Neural crest cell (in vitro differentiated cells): Measurements from ENCODE around the gene USP46. TPM values are rescaled to one million over a fixed set of nuclear protein-coding genes. Genes with fewer than 3 reads are reported as not detected.

Experiments used
- DNase-seq: peaks from one replicate; pipeline ENCODE4 v3.0.0; 2021; ENCODE audit warnings: low read depth, mixed read lengths, low spot score
- H3K27ac Mint-ChIP-seq: one replicate; pipeline ENCODE4 v1.8.0; 2021; ENCODE audit warnings: mild to moderate bottlenecking, mixed read lengths; ENCODE audit not compliant: unreplicated experiment
- H3K27me3 Mint-ChIP-seq: 2 replicates; pipeline ENCODE4 v1.8.0; 2021; ENCODE audit warnings: low read depth, mild to moderate bottlenecking, mixed read lengths
- H3K36me3 Mint-ChIP-seq: 2 replicates; pipeline ENCODE4 v1.8.0; 2021; ENCODE audit warnings: low read depth, mild to moderate bottlenecking, mixed read lengths
- H3K4me1 Mint-ChIP-seq: 2 replicates; pipeline ENCODE4 v1.8.0; 2021; ENCODE audit warnings: mixed read lengths
- H3K4me3 Mint-ChIP-seq: one replicate; pipeline ENCODE4 v1.8.0; 2021; ENCODE audit warnings: mild to moderate bottlenecking, mixed read lengths
- H3K9me3 Mint-ChIP-seq: 2 replicates; pipeline ENCODE4 v1.8.0; 2021; ENCODE audit warnings: mixed read lengths
- total RNA-seq: library from RNA; stranded (reverse); gene quantifications from 2 replicates; pipeline ENCODE4 v1.2.1, GENCODE V29; 2021
- TF ChIP-seq, protein P1 (sequence below): fragments of 200-600 bp; sonication (generic); conservative IDR thresholded peaks from 2 replicates; pipeline ENCODE4 v1.5.0; 2021; ENCODE audit warnings: antibody characterized with exemption, mild to moderate bottlenecking

The USP46 gene
- total RNA-seq, 1 donor from 2014 or later, result 41.1 TPM

DNA sequence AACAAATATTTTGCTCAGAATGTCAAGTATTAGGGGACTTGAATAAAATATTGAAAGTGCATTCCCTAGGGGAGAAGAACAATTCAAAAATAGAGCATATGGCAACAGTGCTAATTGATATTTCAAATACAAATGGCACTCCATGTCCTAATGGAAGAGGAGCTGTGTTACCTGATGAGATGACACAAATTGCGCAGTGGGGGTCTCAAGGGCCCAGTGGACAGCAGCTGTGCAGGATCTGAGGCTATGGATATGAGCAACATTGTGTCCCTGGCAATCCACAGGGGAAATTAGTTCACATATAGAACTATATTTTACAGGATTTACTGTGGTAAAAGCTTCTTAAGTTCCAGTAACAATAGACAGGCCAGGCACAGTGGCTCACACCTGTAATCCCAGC is 17.4 kb upstream of the USP46 start:
- H3K36me3 Mint-ChIP-seq, result no peaks in the 10 kb centered on the region
- H3K4me3 Mint-ChIP-seq, result no peak overlapping the region
- H3K27ac Mint-ChIP-seq, result no peak overlapping the region
- H3K27me3 Mint-ChIP-seq, result no peaks in the 10 kb centered on the region
- TF ChIP-seq, protein P1, sequence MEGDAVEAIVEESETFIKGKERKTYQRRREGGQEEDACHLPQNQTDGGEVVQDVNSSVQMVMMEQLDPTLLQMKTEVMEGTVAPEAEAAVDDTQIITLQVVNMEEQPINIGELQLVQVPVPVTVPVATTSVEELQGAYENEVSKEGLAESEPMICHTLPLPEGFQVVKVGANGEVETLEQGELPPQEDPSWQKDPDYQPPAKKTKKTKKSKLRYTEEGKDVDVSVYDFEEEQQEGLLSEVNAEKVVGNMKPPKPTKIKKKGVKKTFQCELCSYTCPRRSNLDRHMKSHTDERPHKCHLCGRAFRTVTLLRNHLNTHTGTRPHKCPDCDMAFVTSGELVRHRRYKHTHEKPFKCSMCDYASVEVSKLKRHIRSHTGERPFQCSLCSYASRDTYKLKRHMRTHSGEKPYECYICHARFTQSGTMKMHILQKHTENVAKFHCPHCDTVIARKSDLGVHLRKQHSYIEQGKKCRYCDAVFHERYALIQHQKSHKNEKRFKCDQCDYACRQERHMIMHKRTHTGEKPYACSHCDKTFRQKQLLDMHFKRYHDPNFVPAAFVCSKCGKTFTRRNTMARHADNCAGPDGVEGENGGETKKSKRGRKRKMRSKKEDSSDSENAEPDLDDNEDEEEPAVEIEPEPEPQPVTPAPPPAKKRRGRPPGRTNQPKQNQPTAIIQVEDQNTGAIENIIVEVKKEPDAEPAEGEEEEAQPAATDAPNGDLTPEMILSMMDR, result no peak
- DNase-seq, result no peak
- H3K9me3 Mint-ChIP-seq, result no peaks in the 10 kb centered on the region
- no peaks in the 10 kb centered on the region for H3K4me1 Mint-ChIP-seq

DNA sequence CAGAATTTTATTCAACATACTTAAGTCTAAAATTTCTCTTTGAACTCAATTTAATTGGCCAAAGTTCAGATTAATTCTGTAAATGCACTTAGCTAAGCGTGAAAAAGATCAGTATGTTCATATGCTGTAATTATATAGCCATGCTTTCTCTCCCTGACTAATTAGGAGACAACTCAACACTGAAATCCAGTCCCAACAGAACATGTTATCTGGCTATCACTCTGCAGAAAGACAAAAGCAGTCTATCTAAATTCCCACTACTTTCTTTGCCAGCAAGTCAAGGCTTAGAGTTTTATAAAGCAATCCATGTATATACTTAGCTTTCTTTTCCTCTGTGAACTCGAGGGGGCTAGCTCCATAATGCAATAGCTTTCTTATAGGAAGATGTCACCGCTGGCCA is 16.0 kb upstream of the USP46 start:
- no peaks in the 10 kb centered on the region for H3K9me3 Mint-ChIP-seq
- no peak overlapping the region for H3K27ac Mint-ChIP-seq
- no peaks in the 10 kb centered on the region for H3K36me3 Mint-ChIP-seq
- DNase-seq, result no peak
- H3K4me1 Mint-ChIP-seq, result no peaks in the 10 kb centered on the region
- no peaks in the 10 kb centered on the region for H3K27me3 Mint-ChIP-seq
- no peak overlapping the region for H3K4me3 Mint-ChIP-seq
- TF ChIP-seq, protein P1, result no peak

DNA sequence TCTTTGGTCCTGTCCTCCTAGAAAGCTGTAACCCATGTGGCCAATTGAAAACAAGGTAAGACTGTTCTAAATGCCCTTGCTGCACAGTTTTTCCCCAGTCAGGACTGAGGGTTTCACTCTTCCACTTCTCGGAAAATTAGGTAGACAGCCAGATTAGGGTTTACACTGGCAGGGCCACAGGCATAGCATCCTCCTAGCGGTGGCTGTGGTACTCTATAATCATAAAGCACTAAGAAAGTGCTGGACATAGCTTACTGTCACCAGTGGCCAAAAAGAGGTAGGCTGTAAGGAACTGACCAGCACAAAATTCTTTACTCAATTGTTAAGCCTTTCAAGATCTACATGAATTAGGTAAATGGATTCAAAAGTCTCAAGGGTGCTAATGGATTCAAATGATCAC is 11.6 kb upstream of the USP46 start:
- Mint-ChIP-seq H3K36me3 (no peaks in the 10 kb centered on the region), H3K4me1 (no peaks in the 10 kb centered on the region), H3K27me3 (peaks cover 2% of the 10 kb centered on the region), H3K4me3 (no peak overlapping the region), H3K9me3 (peaks cover under 1% of the 10 kb centered on the region), H3K27ac (no peak overlapping the region)
- TF ChIP-seq, protein P1, result no peak
- no peak for DNase-seq

DNA sequence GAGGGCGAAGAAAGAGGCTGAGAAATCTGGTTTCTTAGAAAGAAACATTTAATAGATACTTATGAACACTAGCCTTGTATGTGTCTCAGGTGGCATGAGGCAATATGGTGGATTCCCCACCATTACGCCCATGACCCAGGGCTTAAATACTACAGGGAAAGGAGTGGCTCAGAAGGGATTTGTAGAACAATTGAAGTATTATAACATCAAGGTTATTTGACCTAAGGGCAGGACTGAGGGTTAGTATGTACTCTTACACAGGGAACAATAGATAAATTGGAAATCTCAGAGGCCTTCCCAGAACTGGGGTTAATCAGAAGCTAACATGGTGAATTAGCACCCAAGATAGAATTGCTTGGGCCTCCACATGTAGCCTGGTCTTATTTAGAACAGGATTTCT is 11.0 kb upstream of the USP46 start:
- no peak overlapping the region for H3K4me3 Mint-ChIP-seq
- no peaks in the 10 kb centered on the region for H3K4me1 Mint-ChIP-seq
- TF ChIP-seq, protein P1, result no peak
- H3K9me3 Mint-ChIP-seq, result peaks cover 4% of the 10 kb centered on the region
- no peak overlapping the region for H3K27ac Mint-ChIP-seq
- no peak for DNase-seq
- peaks cover 2% of the 10 kb centered on the region for H3K27me3 Mint-ChIP-seq
- H3K36me3 Mint-ChIP-seq, result peaks cover 3% of the 10 kb centered on the region

DNA sequence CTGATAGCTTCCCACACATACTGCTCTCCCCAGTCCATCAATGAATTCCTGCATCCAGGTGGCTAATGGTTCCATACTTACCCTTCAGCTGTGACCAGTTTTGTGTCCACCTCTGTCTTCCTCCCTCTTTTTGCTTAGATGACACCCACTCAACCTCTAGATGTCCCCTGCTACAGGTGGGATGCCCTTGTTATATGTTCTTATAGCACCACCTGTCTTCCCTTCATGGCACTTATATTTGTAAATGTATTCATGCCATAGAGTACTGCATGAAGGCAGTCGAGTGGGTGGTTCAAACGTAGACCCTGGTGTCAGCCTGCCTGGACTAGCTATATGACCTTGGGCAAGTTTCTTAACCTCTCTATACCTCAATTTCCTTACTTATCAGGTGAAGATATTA is 6.5 kb upstream of the USP46 start:
- DNase-seq, result no peak
- H3K36me3 Mint-ChIP-seq, result peaks cover 23% of the 10 kb centered on the region
- TF ChIP-seq, protein P1, result no peak
- peaks cover 6% of the 10 kb centered on the region for H3K9me3 Mint-ChIP-seq
- H3K4me3 Mint-ChIP-seq, result peak overlapping the region; percentile 7
- no peak overlapping the region for H3K27ac Mint-ChIP-seq
- peaks cover 2% of the 10 kb centered on the region for H3K27me3 Mint-ChIP-seq
- peaks cover 3% of the 10 kb centered on the region for H3K4me1 Mint-ChIP-seq

DNA sequence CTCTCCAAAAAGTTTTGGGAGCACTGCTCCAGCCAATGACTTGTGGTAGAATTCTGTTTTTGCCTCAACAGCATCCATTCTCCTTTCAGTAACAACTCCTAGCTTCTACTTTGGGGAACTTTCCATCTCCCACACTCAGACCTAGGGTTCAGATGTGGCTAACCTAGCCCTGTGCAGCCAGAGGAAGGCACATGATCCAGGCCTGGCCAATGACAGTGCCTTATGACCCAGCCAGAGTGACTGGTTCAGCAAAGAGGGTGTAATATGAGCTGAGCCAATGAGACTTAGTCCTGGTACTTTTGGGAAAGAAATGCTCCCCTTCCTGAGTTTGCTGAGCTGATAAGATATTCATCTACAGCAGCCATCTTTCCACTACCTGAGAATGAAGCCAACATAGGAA is 5.4 kb upstream of the USP46 start:
- TF ChIP-seq, protein P1, result no peak
- Mint-ChIP-seq H3K27ac (no peak overlapping the region), H3K4me1 (peaks cover 8% of the 10 kb centered on the region), H3K4me3 (no peak overlapping the region), H3K36me3 (peaks cover 25% of the 10 kb centered on the region), H3K9me3 (peaks cover 6% of the 10 kb centered on the region), H3K27me3 (peaks cover 5% of the 10 kb centered on the region)
- DNase-seq, result no peak
